GM23338 (cell line): ENCODE measurements around the gene RARRES2. TPM values are rescaled to one million over a fixed set of nuclear protein-coding genes. Genes with fewer than 3 reads are reported as not detected.

Experiments used
- ATAC-seq: fragments of 200-7000 bp; cut with Tn5 transposase; 3 replicates; pipeline ENCODE4 v1.9.1; 2020
- DNase-seq: peaks from one replicate; pipeline ENCODE4 v3.0.0-alpha.2; 2015; ENCODE audit warnings: low spot score
- H2AFZ ChIP-seq: fragments of 200-600 bp; sonication (generic); 2 replicates; pipeline ENCODE4 v1.8.0; 2016; ENCODE audit warnings: antibody characterized with exemption, mild to moderate bottlenecking, moderate library complexity
- H3F3A ChIP-seq: fragments of 200-600 bp; sonication (generic); replicated peaks from 2 replicates; pipeline ENCODE4 v1.8.0; 2017; ENCODE audit warnings: antibody characterized with exemption, mixed run types, low read depth
- H3K27ac ChIP-seq: fragments of 200-600 bp; sonication (generic); 2 replicates; pipeline ENCODE4 v1.6.1; 2016; ENCODE audit warnings: low read depth
- H3K27me3 ChIP-seq: fragments of 200-600 bp; sonication (generic); 2 replicates; pipeline ENCODE4 v1.8.0; 2016; ENCODE audit warnings: mild to moderate bottlenecking, mixed run types, moderate library complexity; ENCODE audit not compliant: insufficient read depth
- H3K36me3 ChIP-seq: fragments of 200-600 bp; sonication (generic); 2 replicates; pipeline ENCODE4 v1.8.0; 2016; ENCODE audit warnings: mild to moderate bottlenecking; ENCODE audit not compliant: insufficient read depth
- H3K4me1 ChIP-seq: fragments of 200-600 bp; sonication (generic); 2 replicates; pipeline ENCODE4 v1.8.0; 2016; ENCODE audit warnings: mild to moderate bottlenecking, moderate library complexity; ENCODE audit not compliant: insufficient read depth
- H3K4me2 ChIP-seq: fragments of 200-600 bp; sonication (generic); 2 replicates; pipeline ENCODE4 v1.7.1; 2017; ENCODE audit warnings: mixed run types
- H3K4me3 ChIP-seq: fragments of 200-600 bp; sonication (generic); 2 replicates; pipeline ENCODE4 v1.6.1; 2016; ENCODE audit warnings: mixed run types
- H3K79me2 ChIP-seq: fragments of 200-600 bp; sonication (generic); replicated peaks from 2 replicates; pipeline ENCODE4 v1.8.0; 2017; ENCODE audit warnings: mild to moderate bottlenecking; ENCODE audit not compliant: insufficient read depth
- H3K9me2 ChIP-seq: fragments of 200-600 bp; sonication (generic); 2 replicates; pipeline ENCODE4 v1.8.0; 2017; ENCODE audit not compliant: insufficient read depth
- H4K20me1 ChIP-seq: fragments of 200-600 bp; sonication (generic); replicated peaks from 2 replicates; pipeline ENCODE4 v1.8.0; 2017; ENCODE audit warnings: mild to moderate bottlenecking; ENCODE audit not compliant: insufficient read depth
- H3K27ac Mint-ChIP-seq: 2 replicates; pipeline ENCODE4 v1.8.0; 2020; ENCODE audit warnings: inconsistent platforms, mild to moderate bottlenecking, moderate library complexity, mixed read lengths
- H3K27me3 Mint-ChIP-seq: 3 replicates; pipeline ENCODE4 v1.8.0; 2022; ENCODE audit warnings: low read depth, mild to moderate bottlenecking, moderate library complexity, mixed read lengths, inconsistent platforms; ENCODE audit not compliant: insufficient read depth, poor library complexity
- H3K36me3 Mint-ChIP-seq: 3 replicates; pipeline ENCODE4 v1.8.0; 2021; ENCODE audit warnings: low read depth, mild to moderate bottlenecking, inconsistent platforms, moderate library complexity, mixed read lengths
- H3K4me1 Mint-ChIP-seq: 3 replicates; pipeline ENCODE4 v1.8.0; 2020; ENCODE audit warnings: mild to moderate bottlenecking, inconsistent platforms, mixed read lengths
- H3K4me3 Mint-ChIP-seq: 3 replicates; pipeline ENCODE4 v1.8.0; 2021; ENCODE audit warnings: moderate library complexity, mild to moderate bottlenecking, inconsistent platforms, mixed read lengths
- H3K9me3 Mint-ChIP-seq: 3 replicates; pipeline ENCODE4 v1.8.0; 2020; ENCODE audit warnings: moderate library complexity, mild to moderate bottlenecking, inconsistent platforms, mixed read lengths
- CREB1 ChIP-seq: fragments of 250-450 bp; sonication (Bioruptor Pico); IDR thresholded peaks from 2 replicates; pipeline ENCODE4 v1.5.0; 2020; ENCODE audit warnings: low read depth, mild to moderate bottlenecking, moderate library complexity
- ETS1 ChIP-seq: IDR thresholded peaks from 2 replicates; pipeline ENCODE4 v1.6.1; 2016; ENCODE audit warnings: antibody characterized with exemption
- EZH2 ChIP-seq: fragments of 200-600 bp; sonication (generic); IDR thresholded peaks from one replicate; pipeline ENCODE4 v1.8.0; 2017; ENCODE audit warnings: antibody characterized with exemption, mild to moderate bottlenecking, low read depth; ENCODE audit not compliant: unreplicated experiment
- NANOG ChIP-seq: IDR thresholded peaks from 2 replicates; pipeline ENCODE4 v1.6.1; 2016; ENCODE audit warnings: antibody characterized with exemption, borderline replicate concordance
- STAT1 ChIP-seq: IDR thresholded peaks from one replicate; pipeline ENCODE4 v1.6.1; 2016; ENCODE audit warnings: antibody characterized with exemption; ENCODE audit not compliant: unreplicated experiment
- ZNF114 ChIP-seq: fragments of 250-450 bp; sonication (Bioruptor Pico); IDR thresholded peaks from 2 replicates; pipeline ENCODE4 v1.5.0; 2020; ENCODE audit warnings: mild to moderate bottlenecking, moderate library complexity
- ZNF331 ChIP-seq: fragments of 250-450 bp; sonication (Bioruptor Pico); IDR thresholded peaks from 2 replicates; pipeline ENCODE4 v1.5.0; 2020; ENCODE audit warnings: low read depth, mild to moderate bottlenecking, moderate library complexity
- polyA plus RNA-seq: library from polyadenylated mRNA; unstranded; fragments of >200 nt; fragmentation: Nextera tagmentation; extraction: Ambion mirVana; gene quantifications from 2 replicates; pipeline ENCODE4 v1.2.1, GENCODE V29; 2016
- total RNA-seq: library from RNA; depleted of rRNA; stranded (reverse); fragments of >200 nt; shearing (Covaris generic); gene quantifications from 2 replicates; pipeline ENCODE4 v1.2.3, GENCODE V29; 2014
- TF ChIP-seq, protein P1 (sequence below): fragments of 250-450 bp; sonication (Bioruptor Pico); IDR thresholded peaks from 2 replicates; pipeline ENCODE4 v1.5.0; 2020; ENCODE audit warnings: mild to moderate bottlenecking, moderate library complexity
- TF ChIP-seq, protein P2 (sequence below), 2 experiments: fragments of 200-600 bp in 1 of 2; sonication (generic) in 1 of 2; conservative IDR thresholded peaks; 2 replicates each; pipeline versions ENCODE4 v1.5.1 to v1.6.1; 2016 to 2017; ENCODE audit warnings: antibody characterized with exemption in 2 of 2, low read depth in 2 of 2, mild to moderate bottlenecking in 2 of 2, moderate library complexity in 1 of 2

The RARRES2 gene
- total and polyA plus RNA-seq, 2 experiments from 2014 or later: 169 to 314 TPM

DNA sequence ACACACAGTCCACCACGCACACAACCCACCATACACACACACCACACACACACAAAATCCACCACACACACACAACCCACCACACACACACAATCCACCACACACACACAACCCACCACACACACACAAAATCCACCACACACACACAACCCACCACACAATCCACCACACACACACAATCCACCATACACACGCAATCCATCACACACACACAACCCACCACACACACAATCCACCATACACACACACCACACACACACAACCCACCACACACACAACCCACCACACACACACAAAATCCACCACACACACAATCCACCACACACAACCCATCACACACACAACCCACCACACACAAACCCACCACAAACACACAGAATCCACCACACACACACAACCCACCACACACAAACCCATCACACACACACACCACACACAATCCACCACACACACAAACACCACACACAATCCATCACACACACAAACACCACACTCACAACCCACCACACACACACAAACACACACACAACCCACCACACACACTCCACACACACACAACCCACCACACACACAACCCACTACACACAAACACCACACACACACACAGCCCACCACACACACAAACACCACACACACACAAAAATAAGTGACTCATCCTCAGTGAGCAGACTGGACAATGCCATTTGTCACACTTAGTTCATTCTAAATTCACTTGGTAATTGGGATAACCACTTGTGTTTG lies 18.4 kb upstream of the RARRES2 start (continued):
- TF ChIP-seq, protein P1, sequence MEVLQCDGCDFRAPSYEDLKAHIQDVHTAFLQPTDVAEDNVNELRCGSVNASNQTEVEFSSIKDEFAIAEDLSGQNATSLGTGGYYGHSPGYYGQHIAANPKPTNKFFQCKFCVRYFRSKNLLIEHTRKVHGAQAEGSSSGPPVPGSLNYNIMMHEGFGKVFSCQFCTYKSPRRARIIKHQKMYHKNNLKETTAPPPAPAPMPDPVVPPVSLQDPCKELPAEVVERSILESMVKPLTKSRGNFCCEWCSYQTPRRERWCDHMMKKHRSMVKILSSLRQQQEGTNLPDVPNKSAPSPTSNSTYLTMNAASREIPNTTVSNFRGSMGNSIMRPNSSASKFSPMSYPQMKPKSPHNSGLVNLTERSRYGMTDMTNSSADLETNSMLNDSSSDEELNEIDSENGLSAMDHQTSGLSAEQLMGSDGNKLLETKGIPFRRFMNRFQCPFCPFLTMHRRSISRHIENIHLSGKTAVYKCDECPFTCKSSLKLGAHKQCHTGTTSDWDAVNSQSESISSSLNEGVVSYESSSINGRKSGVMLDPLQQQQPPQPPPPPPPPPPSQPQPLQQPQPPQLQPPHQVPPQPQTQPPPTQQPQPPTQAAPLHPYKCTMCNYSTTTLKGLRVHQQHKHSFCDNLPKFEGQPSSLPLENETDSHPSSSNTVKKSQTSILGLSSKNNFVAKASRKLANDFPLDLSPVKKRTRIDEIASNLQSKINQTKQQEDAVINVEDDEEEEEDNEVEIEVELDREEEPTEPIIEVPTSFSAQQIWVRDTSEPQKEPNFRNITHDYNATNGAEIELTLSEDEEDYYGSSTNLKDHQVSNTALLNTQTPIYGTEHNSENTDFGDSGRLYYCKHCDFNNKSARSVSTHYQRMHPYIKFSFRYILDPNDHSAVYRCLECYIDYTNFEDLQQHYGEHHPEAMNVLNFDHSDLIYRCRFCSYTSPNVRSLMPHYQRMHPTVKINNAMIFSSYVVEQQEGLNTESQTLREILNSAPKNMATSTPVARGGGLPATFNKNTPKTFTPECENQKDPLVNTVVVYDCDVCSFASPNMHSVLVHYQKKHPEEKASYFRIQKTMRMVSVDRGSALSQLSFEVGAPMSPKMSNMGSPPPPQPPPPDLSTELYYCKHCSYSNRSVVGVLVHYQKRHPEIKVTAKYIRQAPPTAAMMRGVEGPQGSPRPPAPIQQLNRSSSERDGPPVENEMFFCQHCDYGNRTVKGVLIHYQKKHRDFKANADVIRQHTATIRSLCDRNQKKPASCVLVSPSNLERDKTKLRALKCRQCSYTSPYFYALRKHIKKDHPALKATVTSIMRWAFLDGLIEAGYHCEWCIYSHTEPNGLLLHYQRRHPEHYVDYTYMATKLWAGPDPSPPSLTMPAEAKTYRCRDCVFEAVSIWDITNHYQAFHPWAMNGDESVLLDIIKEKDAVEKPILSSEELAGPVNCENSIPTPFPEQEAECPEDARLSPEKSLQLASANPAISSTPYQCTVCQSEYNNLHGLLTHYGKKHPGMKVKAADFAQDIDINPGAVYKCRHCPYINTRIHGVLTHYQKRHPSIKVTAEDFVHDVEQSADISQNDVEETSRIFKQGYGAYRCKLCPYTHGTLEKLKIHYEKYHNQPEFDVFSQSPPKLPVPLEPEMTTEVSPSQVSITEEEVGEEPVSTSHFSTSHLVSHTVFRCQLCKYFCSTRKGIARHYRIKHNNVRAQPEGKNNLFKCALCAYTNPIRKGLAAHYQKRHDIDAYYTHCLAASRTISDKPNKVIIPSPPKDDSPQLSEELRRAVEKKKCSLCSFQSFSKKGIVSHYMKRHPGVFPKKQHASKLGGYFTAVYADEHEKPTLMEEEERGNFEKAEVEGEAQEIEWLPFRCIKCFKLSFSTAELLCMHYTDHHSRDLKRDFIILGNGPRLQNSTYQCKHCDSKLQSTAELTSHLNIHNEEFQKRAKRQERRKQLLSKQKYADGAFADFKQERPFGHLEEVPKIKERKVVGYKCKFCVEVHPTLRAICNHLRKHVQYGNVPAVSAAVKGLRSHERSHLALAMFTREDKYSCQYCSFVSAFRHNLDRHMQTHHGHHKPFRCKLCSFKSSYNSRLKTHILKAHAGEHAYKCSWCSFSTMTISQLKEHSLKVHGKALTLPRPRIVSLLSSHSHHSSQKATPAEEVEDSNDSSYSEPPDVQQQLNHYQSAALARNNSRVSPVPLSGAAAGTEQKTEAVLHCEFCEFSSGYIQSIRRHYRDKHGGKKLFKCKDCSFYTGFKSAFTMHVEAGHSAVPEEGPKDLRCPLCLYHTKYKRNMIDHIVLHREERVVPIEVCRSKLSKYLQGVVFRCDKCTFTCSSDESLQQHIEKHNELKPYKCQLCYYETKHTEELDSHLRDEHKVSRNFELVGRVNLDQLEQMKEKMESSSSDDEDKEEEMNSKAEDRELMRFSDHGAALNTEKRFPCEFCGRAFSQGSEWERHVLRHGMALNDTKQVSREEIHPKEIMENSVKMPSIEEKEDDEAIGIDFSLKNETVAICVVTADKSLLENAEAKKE (CRISPR knock-in tag): no peak
- TF ChIP-seq ETS1: no peak
- no peak for TF ChIP-seq ZNF114 (CRISPR knock-in tag)
- no peak for TF ChIP-seq STAT1
- no peak for TF ChIP-seq NANOG

- Mint-ChIP-seq H3K9me3 (no peaks in the 10 kb centered on the region; the same call in 2 of the 3 replicates), H3K27ac (no peak overlapping the region; the same call in 1 of the 2 replicates), H3K4me3 (no peak overlapping the region), H3K27me3 (peaks cover 5% of the 10 kb centered on the region), H3K4me1 (peaks cover 51% of the 10 kb centered on the region), H3K36me3 (no peaks in the 10 kb centered on the region; the same call in 2 of the 3 replicates)
- Histone ChIP-seq H2AFZ (no peak overlapping the region), H3K4me1 (peaks cover 46% of the 10 kb centered on the region), H4K20me1 (no peaks in the 10 kb centered on the region), H3K79me2 (no peaks in the 10 kb centered on the region), H3K4me2 (no peak overlapping the region), H3K27me3 (no peaks in the 10 kb centered on the region), H3K27ac (no peak overlapping the region), H3K4me3 (no peak overlapping the region), H3K9me2 (no peaks in the 10 kb centered on the region), H3K36me3 (no peaks in the 10 kb centered on the region; the same call in 1 of the 2 replicates), H3F3A (peaks cover 21% of the 10 kb centered on the region)
- no peak for ATAC-seq
- no peak for DNase-seq
- TF ChIP-seq ETS1 (no peak), ZNF114 (CRISPR knock-in tag) (no peak), NANOG (no peak), ZNF331 (CRISPR knock-in tag) (no peak), CREB1 (CRISPR knock-in tag) (no peak), STAT1 (no peak), EZH2 (no peak)
- TF ChIP-seq, protein P2, sequence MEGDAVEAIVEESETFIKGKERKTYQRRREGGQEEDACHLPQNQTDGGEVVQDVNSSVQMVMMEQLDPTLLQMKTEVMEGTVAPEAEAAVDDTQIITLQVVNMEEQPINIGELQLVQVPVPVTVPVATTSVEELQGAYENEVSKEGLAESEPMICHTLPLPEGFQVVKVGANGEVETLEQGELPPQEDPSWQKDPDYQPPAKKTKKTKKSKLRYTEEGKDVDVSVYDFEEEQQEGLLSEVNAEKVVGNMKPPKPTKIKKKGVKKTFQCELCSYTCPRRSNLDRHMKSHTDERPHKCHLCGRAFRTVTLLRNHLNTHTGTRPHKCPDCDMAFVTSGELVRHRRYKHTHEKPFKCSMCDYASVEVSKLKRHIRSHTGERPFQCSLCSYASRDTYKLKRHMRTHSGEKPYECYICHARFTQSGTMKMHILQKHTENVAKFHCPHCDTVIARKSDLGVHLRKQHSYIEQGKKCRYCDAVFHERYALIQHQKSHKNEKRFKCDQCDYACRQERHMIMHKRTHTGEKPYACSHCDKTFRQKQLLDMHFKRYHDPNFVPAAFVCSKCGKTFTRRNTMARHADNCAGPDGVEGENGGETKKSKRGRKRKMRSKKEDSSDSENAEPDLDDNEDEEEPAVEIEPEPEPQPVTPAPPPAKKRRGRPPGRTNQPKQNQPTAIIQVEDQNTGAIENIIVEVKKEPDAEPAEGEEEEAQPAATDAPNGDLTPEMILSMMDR (conservative IDR thresholded peaks at IDR 0.05; ENCODE audit: low read depth in 2 of 2): no peak
Observed at GRCh38 chr7:150358988-150359621, 17.7 kb upstream of the RARRES2 start.
